Dendritic cell treated with granulocyte-macrophage colony-stimulating factor and Interleukin-4, amounts not matched to agents 40 ng/mL and 50 ng/mL, for 4 days (primary cell): Measurements from ENCODE around the gene CRYBA2.

Experiments
- H3K27ac Mint-ChIP-seq: one replicate; pipeline ENCODE4 v1.8.0; 2022; ENCODE audit warnings: mild to moderate bottlenecking, mixed read lengths
- H3K27me3 Mint-ChIP-seq: one replicate; pipeline ENCODE4 v1.8.0; 2022; ENCODE audit warnings: mild to moderate bottlenecking, mixed read lengths
- H3K36me3 Mint-ChIP-seq: one replicate; pipeline ENCODE4 v1.8.0; 2022; ENCODE audit warnings: low read depth, mixed read lengths
- H3K4me1 Mint-ChIP-seq: one replicate; pipeline ENCODE4 v1.8.0; 2022; ENCODE audit warnings: low read depth, mixed read lengths
- H3K4me3 Mint-ChIP-seq: one replicate; pipeline ENCODE4 v1.8.0; 2022; ENCODE audit warnings: mild to moderate bottlenecking, moderate library complexity, mixed read lengths
- H3K9me3 Mint-ChIP-seq: one replicate; pipeline ENCODE4 v1.8.0; 2022; ENCODE audit warnings: mixed read lengths
- intact Hi-C: fragments of 100-400 bp; cut with micrococcal nuclease; formaldehyde crosslinking; loops from one replicate; pipeline ENCODE4 v1.15.0; 2022

Gene CRYBA2

GRCh38 chr2:218999021-218999880 is 6.0 kb upstream of the CRYBA2 start:
- Mint-ChIP-seq H3K4me1 (peaks cover 34% of the 10 kb centered on the region), H3K9me3 (no peaks in the 10 kb centered on the region), H3K36me3 (no peaks in the 10 kb centered on the region), H3K27me3 (peaks cover 97% of the 10 kb centered on the region), H3K4me3 (no peak overlapping the region), H3K27ac (no peak overlapping the region)
- intact Hi-C loops = no loop called here

DNA sequence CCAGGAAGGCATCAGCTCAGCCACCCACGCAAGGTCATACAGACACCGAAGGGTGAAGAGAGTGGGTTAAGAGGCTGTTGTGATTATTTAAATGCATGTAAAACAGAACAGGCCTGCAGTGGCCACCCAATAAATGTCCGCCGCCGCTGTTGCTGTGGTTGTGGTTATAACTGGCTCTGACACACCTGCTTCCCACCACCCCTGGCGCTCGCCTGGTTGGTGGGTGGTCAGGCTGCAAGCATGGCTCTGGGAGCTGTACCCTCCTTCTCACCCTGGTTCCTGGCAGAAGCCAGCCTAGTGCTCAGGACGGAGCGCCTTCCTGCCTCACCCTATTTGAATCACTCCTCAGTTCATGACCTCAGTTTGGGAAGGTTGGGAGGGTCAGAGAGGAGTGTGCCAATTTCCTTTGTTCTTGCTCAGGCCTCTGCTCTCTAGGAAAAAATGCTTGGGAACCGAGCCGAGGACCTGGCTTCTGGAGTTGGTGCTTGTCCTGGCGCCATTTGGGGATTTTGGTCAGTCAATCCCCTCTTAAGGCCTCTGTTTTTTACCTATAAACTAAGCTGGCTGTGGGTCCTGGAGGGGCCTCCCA is 5.3 kb upstream of the CRYBA2 start:
- intact Hi-C loops = no loop called here
- no peak overlapping the region for H3K4me3 Mint-ChIP-seq
- peaks cover 29% of the 10 kb centered on the region for H3K4me1 Mint-ChIP-seq
- H3K27ac Mint-ChIP-seq = no peak overlapping the region
- no peaks in the 10 kb centered on the region for H3K36me3 Mint-ChIP-seq
- H3K27me3 Mint-ChIP-seq = peaks cover 97% of the 10 kb centered on the region
- H3K9me3 Mint-ChIP-seq = no peaks in the 10 kb centered on the region

DNA sequence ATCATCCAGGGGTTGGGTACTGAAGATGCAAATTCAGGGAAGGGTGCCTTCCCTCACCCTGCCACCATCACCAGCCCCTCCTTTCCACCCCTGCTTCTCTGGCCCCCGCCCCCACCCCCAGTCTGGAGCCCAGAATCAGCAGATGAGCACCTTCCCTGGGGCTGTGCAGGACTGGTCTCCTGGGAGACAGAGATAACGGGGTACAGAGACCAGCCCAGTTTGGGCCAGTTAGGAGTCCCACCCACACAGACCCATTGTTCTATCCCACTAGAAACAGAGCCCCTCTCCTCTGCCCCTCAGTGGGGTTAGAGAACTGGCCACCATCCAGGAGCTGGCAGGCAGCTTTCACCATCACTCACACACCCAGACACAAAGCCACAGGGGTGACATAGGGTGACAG is 4.5 kb upstream of the CRYBA2 start:
- Mint-ChIP-seq H3K27me3 (peaks cover 96% of the 10 kb centered on the region), H3K27ac (no peak overlapping the region), H3K4me3 (no peak overlapping the region), H3K4me1 (peaks cover 23% of the 10 kb centered on the region), H3K36me3 (no peaks in the 10 kb centered on the region), H3K9me3 (no peaks in the 10 kb centered on the region)
- intact Hi-C loops = no loop called here

- H3K27ac Mint-ChIP-seq = no peak overlapping the region
- H3K27me3 Mint-ChIP-seq = peaks cover 96% of the 10 kb centered on the region
- peaks cover 15% of the 10 kb centered on the region for H3K4me1 Mint-ChIP-seq
- no peak overlapping the region for H3K4me3 Mint-ChIP-seq
- H3K9me3 Mint-ChIP-seq = no peaks in the 10 kb centered on the region
- no peaks in the 10 kb centered on the region for H3K36me3 Mint-ChIP-seq
- intact Hi-C loops = no loop called here
These were observed 3.7 kb upstream of the CRYBA2 start for GRCh38 chr2:218996937-218997336.

DNA sequence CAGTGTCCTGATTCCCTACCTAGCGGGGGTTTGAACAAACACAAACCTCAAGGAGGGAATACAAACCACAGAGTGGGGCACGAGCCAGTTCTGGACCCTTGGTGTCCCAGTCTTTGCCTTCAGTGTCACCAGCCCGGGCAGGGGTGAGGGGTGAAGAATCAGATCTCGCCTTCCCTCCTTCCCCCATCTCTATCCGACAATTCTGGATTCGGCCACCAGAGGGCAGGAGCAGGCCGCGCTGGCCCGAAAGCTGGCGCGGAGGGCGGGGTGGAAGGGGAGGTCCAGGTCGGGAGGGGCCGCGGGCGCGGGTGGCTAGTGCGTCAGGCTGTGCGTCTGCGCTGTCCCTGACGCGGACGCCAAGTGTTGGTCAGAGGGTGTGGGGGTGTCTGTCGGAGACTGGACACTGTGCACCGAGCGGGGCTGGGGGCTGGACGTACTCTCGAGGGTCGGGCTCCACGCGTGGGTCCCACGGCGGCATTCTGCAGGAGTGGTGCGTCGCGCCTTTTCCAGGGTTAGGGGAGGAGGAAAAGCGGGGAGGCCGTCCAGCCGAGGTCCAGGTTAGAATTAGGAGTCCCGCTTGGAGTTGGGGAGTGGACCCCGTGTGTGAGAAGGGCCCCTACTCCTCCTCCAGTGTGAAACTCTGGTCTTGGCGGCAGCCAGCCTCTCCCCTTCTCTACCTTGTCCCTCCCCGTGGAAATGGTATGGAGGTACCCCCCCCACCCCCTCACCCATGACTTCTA is 2.9 kb upstream of the CRYBA2 start:
- Mint-ChIP-seq H3K27ac (no peak overlapping the region), H3K27me3 (peaks cover 96% of the 10 kb centered on the region), H3K4me3 (peak overlapping the region; percentile 62), H3K4me1 (peaks cover 15% of the 10 kb centered on the region), H3K9me3 (no peaks in the 10 kb centered on the region), H3K36me3 (no peaks in the 10 kb centered on the region)
- intact Hi-C loops = no loop called here

DNA sequence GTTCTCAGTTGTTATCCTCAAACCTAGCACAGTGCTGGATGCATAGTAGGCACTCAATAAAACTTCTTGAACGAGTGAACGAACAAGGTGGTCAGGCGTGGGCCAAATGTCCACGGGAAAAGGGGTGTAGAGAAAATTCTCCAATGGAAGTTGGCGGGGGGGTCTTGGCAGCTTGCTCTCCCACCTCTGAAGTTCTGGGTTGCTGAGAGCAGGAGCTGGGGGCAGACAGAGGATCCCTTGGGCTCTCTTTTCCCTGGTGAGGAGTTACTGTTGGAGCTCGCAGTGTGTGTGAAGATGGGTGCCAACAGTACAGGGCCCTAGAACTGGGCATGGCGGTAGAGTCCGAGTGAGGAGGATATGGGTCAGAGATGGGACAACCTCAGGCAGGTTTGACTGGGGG is 2.3 kb upstream of the CRYBA2 start:
- H3K4me1 Mint-ChIP-seq = peaks cover 15% of the 10 kb centered on the region
- intact Hi-C loops = no loop called here
- peaks cover 96% of the 10 kb centered on the region for H3K27me3 Mint-ChIP-seq

DNA sequence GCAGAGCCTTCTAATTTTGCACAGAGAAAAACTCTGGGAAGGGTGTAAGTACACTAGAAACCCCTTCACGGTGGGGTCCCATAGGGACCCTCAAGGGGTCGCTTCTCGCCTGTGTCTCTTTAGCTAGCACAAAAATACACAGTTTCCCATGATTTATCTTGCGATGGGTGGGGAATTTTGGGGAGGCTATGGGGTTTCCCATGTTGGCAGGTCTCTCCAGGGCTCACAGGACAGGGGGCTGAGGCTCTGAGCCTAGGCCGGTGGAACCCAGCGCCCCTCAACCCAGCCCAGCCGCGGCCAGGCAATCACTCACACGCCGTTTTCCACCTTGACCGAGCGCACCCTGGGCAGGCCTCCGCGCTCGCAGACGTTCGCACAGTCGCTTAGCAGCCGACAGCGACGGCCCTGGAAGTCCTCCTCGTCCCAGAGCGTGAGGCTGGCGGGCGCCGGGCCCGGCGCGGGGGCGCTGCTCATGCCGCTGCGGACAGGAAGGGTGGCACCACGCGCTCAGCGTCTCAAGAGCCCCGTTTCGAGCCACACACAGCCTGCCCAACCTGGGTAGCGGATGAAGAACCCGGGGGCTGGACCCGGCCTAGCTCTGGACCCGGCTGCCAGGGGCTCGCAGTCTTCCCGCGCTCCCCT is 398 bp downstream of the CRYBA2 start:
- Mint-ChIP-seq H3K27ac (no peak overlapping the region), H3K27me3 (peaks cover 97% of the 10 kb centered on the region), H3K9me3 (no peaks in the 10 kb centered on the region), H3K4me1 (peaks cover 10% of the 10 kb centered on the region), H3K4me3 (no peak overlapping the region), H3K36me3 (no peaks in the 10 kb centered on the region)
- intact Hi-C loops = no loop called here

More for the DNA sequence above, 2.3 kb upstream of the CRYBA2 start:
- Mint-ChIP-seq H3K27ac (no peak overlapping the region), H3K9me3 (no peaks in the 10 kb centered on the region), H3K36me3 (no peaks in the 10 kb centered on the region), H3K4me3 (no peak overlapping the region)

GRCh38 chr2:218992196-218992595 is 1.0 kb downstream of the CRYBA2 start:
- peaks cover 10% of the 10 kb centered on the region for H3K4me1 Mint-ChIP-seq
- H3K9me3 Mint-ChIP-seq = no peaks in the 10 kb centered on the region
- intact Hi-C loops = no loop called here
- H3K4me3 Mint-ChIP-seq = no peak overlapping the region
- peaks cover 97% of the 10 kb centered on the region for H3K27me3 Mint-ChIP-seq
- no peaks in the 10 kb centered on the region for H3K36me3 Mint-ChIP-seq
- no peak overlapping the region for H3K27ac Mint-ChIP-seq

GRCh38 chr2:218991674-218992168 is 1.5 kb downstream of the CRYBA2 start:
- Mint-ChIP-seq H3K27me3 (peaks cover 98% of the 10 kb centered on the region), H3K9me3 (no peaks in the 10 kb centered on the region), H3K4me3 (no peak overlapping the region), H3K27ac (no peak overlapping the region), H3K36me3 (no peaks in the 10 kb centered on the region), H3K4me1 (peaks cover 10% of the 10 kb centered on the region)
- intact Hi-C loops = no loop called here

DNA sequence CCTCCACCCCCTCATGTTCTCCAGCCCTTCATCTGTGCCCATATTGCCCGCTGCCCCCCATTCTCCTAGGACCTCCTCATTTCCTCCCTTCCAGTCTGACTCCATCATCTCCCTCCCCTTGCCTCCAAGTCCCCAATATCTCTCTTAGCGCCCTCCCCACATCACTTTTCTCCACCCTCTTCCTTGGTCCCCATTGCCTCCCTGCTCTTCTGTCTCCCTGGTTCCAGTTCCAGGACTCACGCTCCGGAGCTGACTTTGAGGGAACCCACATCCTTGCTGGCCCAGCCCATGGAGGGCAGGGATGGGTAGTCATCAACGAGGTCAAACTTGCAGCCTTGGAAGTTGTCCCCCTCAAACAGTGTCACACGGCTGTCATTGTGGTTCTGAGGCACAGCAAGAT is 2.6 kb downstream of the CRYBA2 start:
- intact Hi-C loops = no loop called here
- H3K9me3 Mint-ChIP-seq = no peaks in the 10 kb centered on the region
- H3K4me3 Mint-ChIP-seq = no peak overlapping the region
- H3K27ac Mint-ChIP-seq = no peak overlapping the region
- no peaks in the 10 kb centered on the region for H3K36me3 Mint-ChIP-seq
- peaks cover 98% of the 10 kb centered on the region for H3K27me3 Mint-ChIP-seq
- peaks cover 2% of the 10 kb centered on the region for H3K4me1 Mint-ChIP-seq

DNA sequence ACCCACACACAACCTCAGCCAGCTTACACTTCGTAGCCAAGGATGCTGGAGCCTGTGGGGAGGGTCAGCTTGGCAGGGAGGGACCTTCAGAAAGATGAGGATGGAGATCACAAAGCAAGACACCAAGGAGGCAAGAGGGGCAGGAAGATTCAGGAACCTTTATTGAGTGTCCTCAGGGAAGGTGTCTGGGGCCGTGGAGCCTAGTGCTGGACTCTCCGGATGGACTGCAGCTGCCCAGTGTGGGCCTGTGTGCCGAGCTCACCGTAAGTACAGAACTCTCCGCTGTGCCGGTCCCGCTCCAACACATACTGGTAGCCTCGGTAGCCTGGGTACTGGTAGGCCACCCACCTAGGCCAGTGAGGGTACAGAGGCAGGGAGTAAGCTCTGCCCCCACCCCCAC is 3.2 kb downstream of the CRYBA2 start:
- Mint-ChIP-seq H3K27ac (no peak overlapping the region), H3K36me3 (no peaks in the 10 kb centered on the region), H3K4me3 (no peak overlapping the region), H3K4me1 (no peaks in the 10 kb centered on the region), H3K9me3 (no peaks in the 10 kb centered on the region), H3K27me3 (peaks cover 96% of the 10 kb centered on the region)
- intact Hi-C loops = no loop called here

DNA sequence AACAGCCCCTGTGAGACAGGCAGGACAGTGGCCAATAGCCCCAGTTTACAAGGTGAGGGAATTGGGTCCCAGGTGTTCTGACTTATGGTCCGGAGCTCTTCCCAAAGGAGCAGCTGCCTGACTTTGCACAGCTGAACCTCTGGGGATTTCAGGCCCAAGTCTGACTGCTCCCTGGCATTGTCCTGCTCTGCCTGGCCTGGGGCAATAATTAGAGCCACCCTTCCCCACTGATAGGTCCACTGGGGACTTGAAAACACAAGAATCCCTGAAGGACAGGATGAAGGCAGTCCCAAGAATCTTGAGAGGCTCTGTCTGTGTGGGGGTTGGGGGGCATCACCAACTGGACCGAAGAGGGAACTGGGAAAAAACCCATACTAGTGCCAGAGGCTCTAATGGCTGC is 4.6 kb downstream of the CRYBA2 start:
- Mint-ChIP-seq H3K4me1 (peaks cover 5% of the 10 kb centered on the region), H3K27me3 (peaks cover 95% of the 10 kb centered on the region), H3K36me3 (no peaks in the 10 kb centered on the region), H3K4me3 (no peak overlapping the region), H3K27ac (no peak overlapping the region), H3K9me3 (no peaks in the 10 kb centered on the region)
- intact Hi-C loops = no loop called here

DNA sequence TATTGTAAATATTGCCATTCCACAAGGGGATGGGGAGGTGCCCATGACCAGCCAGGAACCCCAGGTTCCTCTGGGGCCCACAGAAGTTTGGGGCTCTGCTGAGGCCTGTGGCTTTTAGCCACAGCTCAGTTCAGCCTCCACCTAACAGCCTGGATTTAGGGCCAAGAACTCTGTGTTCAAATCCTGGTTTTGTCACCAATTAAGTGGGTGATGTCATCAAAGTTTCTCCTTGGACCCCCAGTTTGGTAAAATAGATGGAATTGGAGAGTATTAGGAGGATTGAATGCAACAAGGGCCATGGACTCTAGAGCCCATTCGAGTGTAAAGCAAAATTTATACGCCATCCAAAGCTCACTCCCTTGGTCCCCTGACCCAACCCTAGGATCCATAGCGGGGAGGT is 5.1 kb downstream of the CRYBA2 start:
- H3K9me3 Mint-ChIP-seq = no peaks in the 10 kb centered on the region
- H3K4me1 Mint-ChIP-seq = peaks cover 5% of the 10 kb centered on the region
- H3K27ac Mint-ChIP-seq = no peak overlapping the region
- H3K27me3 Mint-ChIP-seq = peaks cover 96% of the 10 kb centered on the region
- no peak overlapping the region for H3K4me3 Mint-ChIP-seq
- intact Hi-C loops = no loop called here
- no peaks in the 10 kb centered on the region for H3K36me3 Mint-ChIP-seq
